PC-3 (cell line): Measurements from ENCODE around the gene NUCB1. TPM values are rescaled to one million over a fixed set of nuclear protein-coding genes. Genes with fewer than 3 reads are reported as not detected.

Experiments used
- ATAC-seq: fragments of 200-7000 bp; cut with Tn5 transposase; 2 replicates; pipeline ENCODE4 v1.9.1; 2020; ENCODE audit warnings: mild to moderate bottlenecking, moderate library complexity
- BruUV-seq: library from RNA; stranded (reverse); fragments of 400-500 nt; replicated peaks from 2 replicates; lab custom pipeline; 2021; lab: Mats Ljungman, UMichigan
- CTCF ChIA-PET: fragments of 300-600 bp; sonication (Branson Sonifier 250); formaldehyde crosslinking; loops from one replicate; lab custom pipeline; 2022; ENCODE audit warnings: antibody characterized with exemption; lab: Charles Lee
- POLR2A ChIA-PET: fragments of 300-600 bp; sonication (Branson Sonifier 250); formaldehyde crosslinking; loops from one replicate; lab custom pipeline; 2022; ENCODE audit warnings: antibody characterized with exemption; ENCODE audit not compliant: unreplicated experiment; lab: Charles Lee
- DNase-seq: peaks from one replicate; pipeline ENCODE4 v3.0.0-alpha.2; 2015
- H2AFZ ChIP-seq: fragments of 300-600 bp; sonication (generic); 2 replicates; pipeline ENCODE4 v1.6.0; 2016; ENCODE audit warnings: antibody characterized with exemption, low read length
- H3F3A ChIP-seq: fragments of 300-600 bp; sonication (generic); one replicate; pipeline ENCODE4 v1.6.0; 2017; ENCODE audit warnings: antibody characterized with exemption, low read length, control low read depth, mild to moderate bottlenecking; ENCODE audit not compliant: unreplicated experiment
- H3K27ac ChIP-seq: fragments of 300-600 bp; sonication (generic); 2 replicates; pipeline ENCODE4 v1.5.1; 2016; ENCODE audit warnings: mild to moderate bottlenecking, low read length
- H3K27me3 ChIP-seq: fragments of 300-600 bp; sonication (generic); 2 replicates; pipeline ENCODE4 v1.6.1; 2016; ENCODE audit warnings: low read length, mixed read lengths
- H3K36me3 ChIP-seq: fragments of 300-600 bp; sonication (generic); 2 replicates; pipeline ENCODE4 v1.6.1; 2016; ENCODE audit warnings: low read depth, mixed run types, low read length, mixed read lengths
- H3K4me1 ChIP-seq: fragments of 300-600 bp; sonication (generic); 2 replicates; pipeline ENCODE4 v1.5.1; 2016; ENCODE audit warnings: low read length; ENCODE audit not compliant: insufficient read depth
- H3K4me2 ChIP-seq: fragments of 300-600 bp; sonication (generic); 2 replicates; pipeline ENCODE4 v1.6.0; 2016; ENCODE audit warnings: low read length
- H3K4me3 ChIP-seq: fragments of 300-600 bp; sonication (generic); 2 replicates; pipeline ENCODE4 v1.5.1; 2016; ENCODE audit warnings: mild to moderate bottlenecking, low read length, mixed read lengths
- H3K79me2 ChIP-seq: fragments of 300-600 bp; sonication (generic); 2 replicates; pipeline ENCODE4 v1.6.1; 2017; ENCODE audit warnings: low read length, mixed read lengths
- H3K9ac ChIP-seq: fragments of 300-600 bp; sonication (generic); 2 replicates; pipeline ENCODE4 v1.6.0; 2016; ENCODE audit warnings: mild to moderate bottlenecking, low read length
- H3K9me2 ChIP-seq: fragments of 300-600 bp; sonication (generic); replicated peaks from 2 replicates; pipeline ENCODE4 v1.6.1; 2016; ENCODE audit warnings: mixed run types, low read length, mixed read lengths
- H3K9me3 ChIP-seq: fragments of 300-600 bp; sonication (generic); 2 replicates; pipeline ENCODE4 v1.6.1; 2016; ENCODE audit warnings: low read length, mixed read lengths
- H4K20me1 ChIP-seq: fragments of 300-600 bp; sonication (generic); 2 replicates; pipeline ENCODE4 v1.6.1; 2016; ENCODE audit warnings: low read length, mixed read lengths
- CTCF ChIP-seq: fragments of 300-600 bp; sonication (generic); conservative IDR thresholded peaks from 2 replicates; pipeline ENCODE4 v1.5.1; 2017; ENCODE audit warnings: antibody characterized with exemption, low read depth, mild to moderate bottlenecking, low read length
- EZH2 ChIP-seq: fragments of 300-600 bp; sonication (generic); IDR thresholded peaks from one replicate; pipeline ENCODE4 v1.6.1; 2017; ENCODE audit warnings: antibody characterized with exemption, mild to moderate bottlenecking, low read length; ENCODE audit not compliant: unreplicated experiment
- EZH2phosphoT487 ChIP-seq: fragments of 300-600 bp; sonication (generic); IDR thresholded peaks from 2 replicates; pipeline ENCODE4 v1.6.1; 2018; ENCODE audit warnings: mild to moderate bottlenecking, antibody characterized with exemption, low read length, borderline replicate concordance
- intact Hi-C: fragments of 100-400 bp; cut with micrococcal nuclease; formaldehyde crosslinking; loops from 2 replicates; pipeline ENCODE4 v1.9.0; 2023
- total RNA-seq: library from RNA; depleted of rRNA; stranded (reverse); fragments of >200 nt; gene quantifications from 2 replicates; pipeline ENCODE4 v1.2.3, GENCODE V29; 2014

The NUCB1 gene
- total RNA-seq, 1 experiment from 2014 or later, result 137 TPM

DNA sequence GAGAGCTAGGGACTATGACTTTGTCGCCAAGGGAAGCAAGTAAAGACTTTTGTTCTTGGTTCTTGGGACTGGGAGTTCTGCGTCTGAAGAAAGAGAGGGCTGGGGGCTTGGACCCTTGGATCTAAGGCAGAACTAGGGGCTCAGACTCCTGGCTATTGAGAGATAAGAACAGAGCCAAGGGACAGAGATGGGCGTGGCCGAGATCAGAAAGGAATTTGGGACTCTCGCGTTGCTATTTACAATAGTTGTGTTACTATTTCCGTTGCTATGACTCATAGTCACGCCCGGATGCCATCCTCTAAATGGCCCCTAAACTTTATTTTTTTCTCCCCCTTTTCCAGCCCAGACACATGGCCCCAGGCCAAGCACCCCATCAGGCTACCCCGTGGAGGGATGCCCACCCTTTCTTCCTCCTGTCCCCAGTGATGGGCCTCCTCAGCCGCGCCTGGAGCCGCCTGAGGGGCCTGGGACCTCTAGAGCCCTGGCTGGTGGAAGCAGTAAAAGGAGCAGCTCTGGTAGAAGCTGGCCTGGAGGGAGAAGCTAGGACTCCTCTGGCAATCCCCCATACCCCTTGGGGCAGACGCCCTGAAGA is 27.1 kb upstream of the NUCB1 start:
- H3K9me2 ChIP-seq, result no peaks in the 10 kb centered on the region
- peak overlapping the region; percentile 100 for H3K4me2 ChIP-seq
- H2AFZ ChIP-seq, result no peak overlapping the region
- ChIA-PET POLR2A (interaction anchor here (0.6 kb wide), 1 partner anchor 27 kb away, joined by 3 read pairs; the partner anchor contains the start of gene NUCB1), CTCF (no interaction called here)
- peak overlapping the region; percentile 100 for H3K9ac ChIP-seq
- intact Hi-C loops, result loop anchor here (2.0 kb wide), 1 partner anchor 36 kb away; the partner anchor contains the start of gene HSD17B14
- H4K20me1 ChIP-seq, result peaks cover 31% of the 10 kb centered on the region
- ATAC-seq (peak; percentile 35), DNase-seq (peak; percentile 92)
- H3K27me3 ChIP-seq, result no peaks in the 10 kb centered on the region
- no peaks in the 10 kb centered on the region for H3K9me3 ChIP-seq
- no TSS peak for BruUV-seq
- H3F3A ChIP-seq, result peaks cover 7% of the 10 kb centered on the region
- peaks cover 41% of the 10 kb centered on the region for H3K79me2 ChIP-seq
- no peak for TF ChIP-seq EZH2
- no peak for TF ChIP-seq CTCF
- TF ChIP-seq EZH2phosphoT487, result no peak
- H3K36me3 ChIP-seq, result peaks cover 26% of the 10 kb centered on the region
- peak overlapping the region; percentile 100 for H3K4me3 ChIP-seq
- H3K27ac ChIP-seq, result peak overlapping the region; percentile 95
- H3K4me1 ChIP-seq, result peaks cover 15% of the 10 kb centered on the region

DNA sequence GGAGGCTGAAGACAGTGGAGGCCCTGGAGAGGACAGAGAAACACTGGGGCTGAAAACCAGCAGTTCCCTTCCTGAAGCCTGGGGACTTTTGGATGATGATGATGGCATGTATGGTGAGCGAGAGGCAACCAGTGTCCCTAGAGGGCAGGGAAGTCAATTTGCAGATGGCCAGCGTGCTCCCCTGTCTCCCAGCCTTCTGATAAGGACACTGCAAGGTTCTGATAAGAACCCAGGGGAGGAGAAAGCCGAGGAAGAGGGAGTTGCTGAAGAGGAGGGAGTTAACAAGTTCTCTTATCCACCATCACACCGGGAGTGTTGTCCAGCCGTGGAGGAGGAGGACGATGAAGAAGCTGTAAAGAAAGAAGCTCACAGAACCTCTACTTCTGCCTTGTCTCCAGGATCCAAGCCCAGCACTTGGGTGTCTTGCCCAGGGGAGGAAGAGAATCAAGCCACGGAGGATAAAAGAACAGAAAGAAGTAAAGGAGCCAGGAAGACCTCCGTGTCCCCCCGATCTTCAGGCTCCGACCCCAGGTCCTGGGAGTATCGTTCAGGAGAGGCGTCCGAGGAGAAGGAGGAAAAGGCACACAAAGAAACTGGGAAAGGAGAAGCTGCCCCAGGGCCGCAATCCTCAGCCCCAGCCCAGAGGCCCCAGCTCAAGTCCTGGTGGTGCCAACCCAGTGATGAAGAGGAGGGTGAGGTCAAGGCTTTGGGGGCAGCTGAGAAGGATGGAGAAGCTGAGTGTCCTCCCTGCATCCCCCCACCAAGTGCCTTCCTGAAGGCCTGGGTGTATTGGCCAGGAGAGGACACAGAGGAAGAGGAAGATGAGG is 26.4 kb upstream of the NUCB1 start:
- Histone ChIP-seq H3K9ac (peak overlapping the region; percentile 100), H3K9me2 (no peaks in the 10 kb centered on the region), H2AFZ (no peak overlapping the region), H3K4me3 (peak overlapping the region; percentile 100), H3K4me2 (peak overlapping the region; percentile 100), H3F3A (peaks cover 7% of the 10 kb centered on the region), H3K79me2 (peaks cover 41% of the 10 kb centered on the region), H3K4me1 (peaks cover 15% of the 10 kb centered on the region), H4K20me1 (peaks cover 31% of the 10 kb centered on the region), H3K9me3 (no peaks in the 10 kb centered on the region), H3K27ac (peak overlapping the region; percentile 95), H3K36me3 (peaks cover 26% of the 10 kb centered on the region), H3K27me3 (no peaks in the 10 kb centered on the region)
- ChIA-PET CTCF (no interaction called here), POLR2A (interaction anchor here (0.5 to 0.6 kb wide), 2 partner anchors 27 to 90 kb away, joined by 3 read pairs; partner anchors contain the start of gene NUCB1)
- ATAC-seq, result no peak
- TF ChIP-seq EZH2phosphoT487, result no peak
- TF ChIP-seq CTCF, result no peak
- no peak for TF ChIP-seq EZH2
- intact Hi-C loops, result loop anchor here (2.0 kb wide), 1 partner anchor 37 kb away; the partner anchor contains the start of gene HSD17B14
- DNase-seq, result no peak
- no TSS peak for BruUV-seq
